GDM1 (cell line): Measurements from ENCODE around the gene KCNJ18.
"Not testable (repeated sequence)": the region's sequence is repeated elsewhere in the genome, so short reads cannot be mapped to it uniquely, and the experiment has no call there.

ENCODE experiments used
- DNase-seq: peaks from one replicate; lab custom pipeline; 2025; lab: John Stamatoyannopoulos, UW

Gene KCNJ18

DNA sequence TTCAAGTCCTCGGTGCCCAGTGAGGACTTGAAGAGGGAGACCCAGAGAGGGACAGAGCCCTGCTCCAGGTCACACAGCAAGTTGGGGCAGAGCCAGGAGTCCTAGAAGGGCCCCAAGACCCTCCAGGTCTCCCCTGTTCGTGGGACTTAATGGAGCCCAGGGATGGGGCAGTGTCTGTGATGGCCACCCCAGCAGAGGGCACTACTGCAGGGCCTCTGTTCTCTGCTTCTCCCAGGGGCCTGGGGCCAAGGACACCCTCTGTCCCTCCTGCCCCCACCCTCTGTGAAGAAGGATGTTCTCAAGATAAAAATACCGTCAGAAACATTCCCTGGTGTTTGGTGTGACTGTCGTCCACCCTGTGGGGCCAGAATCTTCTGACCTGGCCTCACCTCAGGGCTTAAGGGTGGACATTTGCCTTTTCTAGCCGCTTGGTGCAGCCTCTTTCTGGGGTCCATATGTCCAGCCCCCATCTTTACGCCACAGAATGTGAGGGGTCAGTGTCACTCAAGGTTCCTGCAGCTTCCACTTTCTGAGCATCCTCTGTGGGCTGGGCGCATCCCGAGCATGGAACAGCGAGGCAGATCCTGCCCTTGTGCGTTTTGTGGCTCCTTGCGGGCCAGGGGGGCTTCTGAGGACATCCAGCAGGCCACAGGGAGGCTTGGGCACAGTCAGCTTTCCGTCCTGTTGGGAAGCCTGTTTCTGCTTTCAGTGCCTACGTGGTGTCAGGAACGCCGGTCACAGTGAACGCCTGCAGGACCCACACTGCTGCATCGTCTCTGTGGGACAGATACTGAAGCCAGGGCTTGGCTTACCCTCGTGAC lies at the start of gene KCNJ18:
Gene KCNJ18 (plus strand): TSS at position 641 of the 821 bp plus-strand sequence. CDS start 10,264 bp downstream, outside the sequence.
- not testable (repeated sequence) for DNase-seq

DNA sequence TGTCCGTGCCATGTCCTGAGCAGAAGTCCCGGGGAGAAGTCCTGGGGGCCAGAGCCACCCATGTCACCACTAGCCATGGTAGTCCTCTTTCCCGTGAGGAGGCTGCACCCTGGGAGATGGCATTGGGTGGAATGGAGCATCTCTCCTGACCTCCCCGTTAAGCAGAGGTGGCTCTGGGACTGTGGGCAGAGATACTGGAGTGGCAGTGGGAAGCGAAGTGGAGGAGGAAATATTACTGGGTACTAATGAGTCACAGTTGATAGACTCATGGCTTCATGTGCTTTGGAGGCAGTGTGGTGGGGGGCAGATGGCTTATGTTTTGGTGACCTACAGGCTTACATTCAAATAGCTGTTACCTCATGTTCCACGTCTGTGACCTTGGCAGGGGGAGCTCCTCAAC lies 44.2 kb upstream of the KCNJ18 start:
- DNase-seq = not testable (repeated sequence)

DNA sequence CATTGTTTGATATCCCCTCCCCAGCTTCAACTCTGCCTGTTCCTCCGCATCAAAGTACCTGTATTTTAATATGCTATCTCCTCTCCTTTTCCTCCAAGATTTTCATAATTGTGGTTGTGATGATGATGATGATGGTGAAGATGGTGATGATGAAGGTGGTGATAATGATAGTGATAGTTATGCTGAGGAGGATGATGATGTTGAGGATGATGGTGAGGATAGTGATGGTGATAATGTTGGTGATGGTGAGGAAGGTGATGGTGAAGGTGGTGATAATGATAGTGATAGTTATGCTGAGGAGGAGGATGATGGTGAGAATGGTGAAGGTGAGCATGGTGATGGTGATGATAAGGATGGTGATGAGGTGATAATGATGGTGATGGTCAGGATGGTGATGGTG lies 42.3 kb upstream of the KCNJ18 start:
- not testable (repeated sequence) for DNase-seq

DNA sequence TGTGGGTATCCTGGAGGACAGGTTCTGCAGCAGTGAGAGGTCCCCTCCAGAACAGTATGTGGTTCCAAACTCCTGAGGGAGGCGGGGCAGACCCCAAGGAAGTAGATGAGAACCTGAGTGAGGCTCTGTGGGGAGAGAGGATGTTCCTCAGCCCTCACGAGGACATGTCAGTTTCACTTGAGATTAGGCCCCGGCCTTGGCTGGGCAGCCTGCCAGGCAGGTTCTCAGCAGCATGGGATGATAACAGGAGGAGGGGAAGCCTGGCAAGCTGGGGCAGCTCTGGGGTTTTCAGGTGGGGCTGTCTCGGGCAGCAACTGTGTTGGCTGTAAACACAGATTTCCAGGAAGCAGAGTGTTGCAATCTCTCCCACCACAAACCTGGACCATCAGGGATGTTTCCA lies 40.3 kb upstream of the KCNJ18 start:
- not testable (repeated sequence) for DNase-seq

DNA sequence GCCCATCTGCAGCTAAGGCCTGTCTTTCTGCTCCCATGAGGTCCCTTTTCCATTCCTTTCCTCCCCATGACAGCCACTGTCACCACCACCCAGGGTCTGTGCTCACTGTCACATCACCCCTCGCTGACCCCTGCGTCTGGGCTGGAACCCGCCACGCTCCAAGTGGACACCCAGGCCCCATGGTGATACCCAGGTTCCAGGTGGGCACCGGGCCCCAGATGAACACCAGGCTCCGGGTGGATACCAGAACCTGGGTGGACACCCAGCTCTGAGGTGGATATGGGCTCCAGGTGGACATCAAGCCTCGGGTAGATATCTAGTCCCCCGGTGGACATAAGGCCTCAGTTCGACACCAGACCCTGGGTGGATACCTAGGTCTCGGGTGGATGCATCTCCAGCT lies 39.1 kb upstream of the KCNJ18 start:
- DNase-seq = not testable (repeated sequence)

DNA sequence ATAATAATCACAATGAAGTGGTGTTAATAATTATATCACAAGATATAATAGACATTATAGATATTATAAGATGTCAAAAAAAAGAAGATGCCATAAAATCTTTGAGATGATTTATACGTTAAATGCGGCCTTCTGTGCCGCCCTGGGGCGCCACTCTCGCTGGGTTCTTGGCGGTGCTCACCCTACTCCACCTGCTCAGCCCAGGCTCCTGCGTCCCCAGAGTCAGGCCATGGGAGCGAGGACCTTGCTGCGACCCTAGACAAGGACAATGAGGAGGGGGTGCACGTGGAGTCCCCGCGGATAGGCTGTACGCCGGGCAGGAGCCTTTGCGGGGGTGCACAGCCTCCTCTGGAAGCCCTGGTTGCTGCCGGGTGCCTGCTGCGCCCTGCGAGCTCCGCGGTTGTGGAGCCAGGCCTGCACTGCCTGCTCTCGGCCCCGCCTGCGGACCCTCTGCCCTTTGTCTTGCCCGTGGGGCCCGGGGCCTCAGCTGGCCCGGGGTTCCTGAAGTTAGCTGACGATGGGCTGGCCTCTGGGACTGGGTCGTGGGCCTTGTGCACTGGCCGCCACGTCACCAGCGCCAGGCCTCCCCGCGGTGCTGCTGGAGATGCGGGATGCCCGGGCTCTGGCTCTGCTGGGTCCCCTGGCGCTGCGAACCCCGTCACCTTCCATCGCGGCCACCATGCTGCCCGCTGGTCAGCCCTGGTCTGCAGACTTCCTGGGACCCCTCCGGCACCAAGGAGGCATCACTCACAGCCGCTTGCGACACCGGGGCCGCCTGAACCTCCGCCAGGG lies 35.6 kb upstream of the KCNJ18 start:
- DNase-seq = not testable (repeated sequence)

DNA sequence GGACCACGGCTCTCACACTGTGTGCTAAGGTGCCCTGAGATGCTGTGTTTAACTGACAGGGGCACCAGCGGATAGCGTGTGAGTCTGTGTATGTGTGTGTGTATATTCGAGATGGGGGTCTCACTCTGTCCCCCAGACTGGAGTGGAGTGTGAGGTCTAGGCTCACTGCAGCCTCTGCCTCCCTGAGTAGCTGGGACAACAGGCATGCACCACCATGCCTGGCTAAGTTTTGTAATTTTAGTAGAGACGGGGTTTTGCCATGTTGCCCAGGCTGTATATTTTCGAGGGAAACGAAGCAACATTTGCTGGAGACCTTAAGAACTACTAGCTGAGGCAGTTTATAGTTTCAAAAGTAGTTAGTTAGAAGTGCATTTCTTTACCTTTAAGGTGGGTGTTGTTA lies 32.7 kb upstream of the KCNJ18 start:
- DNase-seq = not testable (repeated sequence)

DNA sequence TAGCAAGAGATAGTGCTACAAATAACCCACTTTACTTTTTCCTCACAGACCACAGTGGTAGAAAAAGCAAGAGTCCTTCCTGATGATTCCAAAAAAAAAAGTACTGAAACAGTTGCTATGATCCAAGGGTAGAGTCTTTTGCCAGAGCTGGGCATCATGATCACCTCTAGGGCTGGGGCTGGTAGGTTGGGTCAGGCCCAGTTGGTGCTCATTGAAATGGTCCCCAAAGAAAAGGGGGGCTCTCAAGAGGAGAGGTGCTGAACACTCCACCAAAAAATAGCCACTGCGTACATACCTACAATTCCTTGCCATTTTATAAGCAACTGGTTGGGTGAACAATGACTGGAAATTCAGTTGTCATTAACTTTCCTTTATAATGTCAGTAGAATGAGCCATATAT lies 30.9 kb upstream of the KCNJ18 start:
- DNase-seq = not testable (repeated sequence)

DNA sequence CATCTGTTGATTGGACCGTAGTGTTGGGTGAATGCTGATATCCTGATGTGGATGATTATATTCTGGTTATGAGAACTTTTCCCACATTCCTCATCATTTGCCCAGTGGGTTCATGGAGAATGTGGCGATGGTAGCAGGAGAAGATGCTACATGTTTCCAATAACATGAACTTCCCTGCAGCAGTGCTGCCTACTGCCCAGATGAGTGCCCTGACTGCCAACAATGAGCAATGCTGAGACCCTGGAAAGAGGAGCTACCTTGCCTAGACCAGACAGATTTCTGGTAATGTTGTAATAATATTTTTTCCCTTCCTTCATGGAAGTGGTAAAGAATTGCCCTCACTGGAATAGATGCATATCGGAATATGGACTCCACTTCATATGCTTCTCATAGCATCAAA lies 29.2 kb upstream of the KCNJ18 start:
- not testable (repeated sequence) for DNase-seq

DNA sequence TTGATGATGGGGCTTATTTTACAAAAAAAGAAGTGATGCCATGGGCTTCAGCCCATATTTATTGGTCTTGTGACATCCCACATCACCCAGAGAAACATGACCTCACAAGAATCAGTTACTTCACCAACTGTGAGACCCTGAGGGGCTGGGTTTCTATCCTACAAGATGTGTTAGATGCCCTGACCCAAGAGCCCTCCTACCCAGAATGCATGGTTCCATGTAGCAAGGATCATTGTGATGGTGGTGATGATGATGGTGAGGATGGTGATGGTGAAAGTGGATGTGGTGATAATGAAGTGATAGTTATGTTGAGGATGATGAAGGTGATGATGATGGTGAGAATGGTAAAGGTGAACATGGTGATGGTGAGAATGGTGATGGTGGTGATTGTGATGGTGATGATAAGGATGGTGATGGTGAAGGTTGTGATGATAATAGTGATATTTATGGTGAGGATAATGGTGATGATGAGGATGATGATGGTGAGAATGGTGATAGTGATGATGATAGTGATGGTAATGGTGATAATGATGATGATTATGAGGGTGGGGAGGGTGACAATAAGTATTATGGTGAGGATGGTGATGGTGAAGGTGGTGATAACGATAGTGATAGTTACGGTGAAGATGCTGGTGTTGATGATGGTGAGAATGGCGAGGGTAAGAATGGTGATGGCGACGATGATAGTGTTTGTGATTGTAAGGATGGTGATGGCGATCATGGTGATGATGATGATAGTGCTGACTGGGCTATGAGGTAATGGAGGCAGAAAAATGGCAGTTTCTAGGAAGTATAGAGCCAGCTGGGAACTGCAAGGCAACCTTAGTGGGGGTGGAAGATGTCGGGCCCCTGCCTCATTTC lies 28.5 kb upstream of the KCNJ18 start:
- not testable (repeated sequence) for DNase-seq

DNA sequence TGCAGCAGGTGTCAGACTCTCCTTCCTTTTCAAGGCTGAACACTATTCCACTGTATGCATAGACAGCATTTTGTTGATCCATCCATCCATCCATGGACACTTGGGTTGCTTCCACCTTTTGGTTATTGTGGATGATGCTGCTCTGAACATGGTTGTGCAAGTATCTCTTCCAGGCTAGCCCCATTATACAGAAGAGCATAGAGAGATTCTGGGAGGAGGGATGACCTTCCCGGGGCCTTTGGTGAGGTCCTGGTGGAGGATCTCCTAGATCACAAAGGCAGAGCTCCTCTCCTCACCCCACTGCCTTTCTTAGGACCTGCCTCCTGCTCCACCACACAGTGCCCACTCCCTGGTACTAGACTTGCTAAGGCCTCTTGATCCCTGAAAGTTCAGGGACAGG lies 27.2 kb upstream of the KCNJ18 start:
- DNase-seq = not testable (repeated sequence)

DNA sequence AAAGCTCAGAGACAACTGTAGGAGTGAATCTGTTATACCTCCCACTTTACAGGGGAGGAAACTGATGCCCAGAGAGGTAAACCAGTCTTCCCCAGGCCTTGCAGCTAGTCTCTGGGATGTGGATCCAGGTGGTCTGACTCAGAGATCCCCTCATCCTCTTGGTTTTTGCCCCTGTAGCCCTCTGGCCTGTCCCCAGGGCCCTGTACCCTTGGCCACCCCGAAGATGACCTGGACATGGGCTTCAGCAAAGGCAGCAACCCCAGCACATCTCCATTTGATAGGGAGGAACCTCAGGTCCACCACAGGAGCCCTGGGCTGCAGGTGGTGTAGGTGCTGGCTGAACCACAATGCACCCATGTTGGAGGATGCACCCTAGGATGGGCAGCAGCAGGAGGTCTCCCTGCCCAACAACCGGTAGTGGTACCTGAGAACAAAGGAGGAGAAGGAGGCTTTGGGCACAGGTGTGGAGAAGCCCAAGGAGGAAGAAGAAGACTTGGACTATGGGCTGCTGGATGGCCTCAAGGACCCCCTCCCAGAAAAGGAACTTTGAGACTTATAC lies 26.3 kb upstream of the KCNJ18 start:
- not testable (repeated sequence) for DNase-seq

DNA sequence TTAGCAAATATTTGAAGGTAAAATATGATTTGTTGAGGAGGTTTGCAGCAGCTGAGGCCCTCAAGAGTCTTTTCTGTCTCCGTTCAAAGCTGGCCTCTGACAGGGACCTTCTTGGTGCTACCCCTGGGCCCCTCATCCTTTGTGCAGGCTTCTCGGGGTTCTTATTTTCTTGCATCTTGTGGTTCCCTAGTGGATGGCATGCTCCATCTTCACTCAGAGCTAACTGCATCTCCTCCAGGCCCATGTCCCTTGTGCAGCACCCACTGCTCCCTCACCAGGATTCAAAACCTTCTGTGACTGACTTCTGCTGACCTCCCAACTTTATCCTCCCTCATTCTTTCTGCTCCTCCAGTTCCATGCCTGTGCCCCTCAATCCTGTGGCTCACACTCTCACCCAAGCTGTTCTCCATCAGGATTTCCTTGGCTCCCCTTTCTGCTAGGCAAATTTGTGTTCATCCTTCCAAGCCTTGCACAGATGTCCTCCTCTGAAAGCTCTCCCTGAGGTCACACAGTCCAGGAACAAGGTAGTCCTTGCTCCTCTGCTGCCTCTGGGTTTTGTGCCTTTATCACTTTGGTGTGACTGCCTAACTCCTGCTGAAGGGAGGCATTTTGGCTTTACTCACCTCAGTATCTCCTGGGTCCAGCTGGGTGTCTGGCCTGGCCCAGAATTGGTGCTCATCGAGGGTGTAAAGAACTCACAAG lies 25.5 kb upstream of the KCNJ18 start:
- DNase-seq = not testable (repeated sequence)

DNA sequence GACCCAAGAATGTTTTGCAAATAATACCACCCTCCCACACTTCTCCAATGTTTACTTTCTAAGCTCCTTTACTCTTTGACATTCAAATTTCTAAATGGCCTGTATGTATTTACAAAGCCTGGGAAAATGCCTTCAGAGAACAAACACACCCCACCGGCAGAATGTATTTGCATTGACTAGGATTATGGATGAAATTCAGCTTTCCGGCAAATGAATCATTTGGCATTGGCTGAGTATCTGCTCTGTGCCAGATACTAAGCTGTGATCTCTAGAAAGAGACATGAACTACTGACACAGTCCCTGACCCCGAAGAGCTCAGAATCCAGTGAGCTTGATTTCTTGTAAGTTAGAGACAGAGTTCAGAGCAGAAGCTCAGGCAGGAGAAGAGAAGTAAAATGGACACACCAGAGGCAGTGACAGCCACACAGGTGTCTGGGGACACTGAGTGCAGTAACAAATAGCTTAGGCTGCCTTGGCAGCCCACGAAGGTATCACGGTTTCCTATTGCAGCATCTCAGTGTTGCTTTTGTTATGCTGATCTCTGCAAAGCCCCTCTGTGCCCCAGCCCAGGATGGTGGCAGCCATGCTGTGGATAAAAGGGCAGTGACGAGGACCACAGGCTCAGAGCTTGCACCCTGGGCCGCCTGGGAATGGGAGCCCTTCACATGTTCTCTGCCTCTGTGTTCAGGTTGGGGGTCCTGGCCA lies 24.8 kb upstream of the KCNJ18 start:
- not testable (repeated sequence) for DNase-seq

DNA sequence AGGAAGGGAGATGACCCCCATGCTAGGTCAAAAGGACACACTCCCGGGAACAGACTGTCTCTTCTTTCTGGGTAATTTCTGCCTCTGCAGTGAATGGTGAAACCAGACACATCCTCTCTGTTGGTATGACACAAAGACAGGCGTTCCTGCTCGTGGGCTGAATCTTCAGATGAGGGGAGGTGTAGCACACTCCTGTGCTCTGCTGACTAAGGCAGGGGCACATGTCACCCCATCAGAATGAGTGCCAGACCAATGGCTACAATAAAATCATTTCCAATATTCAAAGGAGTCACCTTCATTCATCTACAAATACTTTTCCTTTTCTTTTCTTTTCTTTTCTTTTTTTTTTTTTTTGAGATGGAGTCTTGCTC lies 24.2 kb upstream of the KCNJ18 start:
- DNase-seq = not testable (repeated sequence)

DNA sequence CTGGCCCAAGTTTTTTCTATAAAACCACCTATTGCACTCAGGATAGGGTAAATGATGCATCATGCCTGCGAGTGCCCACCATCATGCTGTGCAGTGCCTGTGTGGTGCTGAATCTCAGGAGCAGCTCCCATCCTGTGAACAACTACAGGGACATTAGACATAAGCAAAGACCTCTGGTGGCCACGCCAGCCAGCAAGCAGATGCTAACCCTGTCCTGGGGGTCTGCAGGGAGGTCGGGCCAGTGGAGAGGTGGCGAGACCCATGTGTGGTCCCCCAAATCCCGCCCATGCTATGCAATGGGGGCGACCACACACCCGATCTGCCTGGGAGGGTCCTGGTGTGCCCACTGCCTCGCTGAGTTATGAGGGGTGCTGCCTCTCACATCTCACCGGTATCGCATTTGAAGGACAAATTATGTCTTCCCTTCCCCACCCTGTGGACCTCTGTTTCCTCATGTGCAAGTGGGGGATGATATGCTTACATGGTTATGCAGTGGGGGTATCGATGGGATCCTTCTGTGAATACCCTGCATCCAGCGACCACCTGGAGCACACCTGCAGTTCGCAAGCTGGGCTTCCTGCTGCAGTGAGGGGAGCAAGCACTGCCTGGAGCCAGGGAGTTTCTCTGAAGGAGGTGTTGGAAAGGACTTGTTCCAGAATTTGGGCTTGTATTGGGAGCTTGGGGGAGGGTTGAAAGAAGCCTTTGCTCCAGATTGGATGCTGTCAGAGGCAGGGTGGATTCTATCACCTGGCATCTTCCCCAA lies 23.4 kb upstream of the KCNJ18 start:
- not testable (repeated sequence) for DNase-seq

DNA sequence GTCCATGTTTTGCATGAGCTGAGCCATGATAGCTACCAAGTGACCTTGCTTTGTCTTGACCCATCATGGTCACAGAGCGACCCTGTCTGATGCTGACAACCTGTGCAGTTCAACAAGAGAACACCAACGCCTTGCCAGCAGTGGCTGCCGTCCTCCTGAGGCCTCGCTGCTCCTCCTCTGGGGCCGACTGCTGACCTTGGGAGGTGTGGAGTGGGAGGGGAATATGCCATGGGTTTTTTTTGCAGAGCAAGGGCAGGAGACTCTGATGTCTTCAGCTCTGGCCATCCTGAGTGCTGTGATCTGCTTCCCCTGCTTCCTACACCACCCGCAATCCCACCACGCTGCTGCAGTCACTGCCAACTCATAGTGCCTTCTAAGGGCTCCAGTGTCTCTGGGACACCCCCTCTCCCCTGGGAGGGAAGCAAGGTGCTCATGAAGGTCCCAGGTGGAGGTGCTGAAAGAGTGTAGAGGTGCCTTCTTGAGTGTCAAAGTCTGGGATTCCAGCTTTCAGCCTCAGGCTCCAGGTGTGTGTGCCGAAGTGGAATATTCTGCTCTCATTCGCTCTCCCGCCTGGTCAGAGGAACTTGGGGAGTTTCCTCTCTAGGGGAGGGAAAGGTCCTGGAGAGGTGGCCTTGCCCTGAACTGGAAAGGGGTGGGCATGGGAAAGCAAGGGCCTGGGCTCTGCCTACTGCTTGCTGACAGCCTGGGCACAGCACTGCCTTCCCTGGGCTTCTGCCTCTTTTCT lies 22.5 kb upstream of the KCNJ18 start:
- DNase-seq = not testable (repeated sequence)

DNA sequence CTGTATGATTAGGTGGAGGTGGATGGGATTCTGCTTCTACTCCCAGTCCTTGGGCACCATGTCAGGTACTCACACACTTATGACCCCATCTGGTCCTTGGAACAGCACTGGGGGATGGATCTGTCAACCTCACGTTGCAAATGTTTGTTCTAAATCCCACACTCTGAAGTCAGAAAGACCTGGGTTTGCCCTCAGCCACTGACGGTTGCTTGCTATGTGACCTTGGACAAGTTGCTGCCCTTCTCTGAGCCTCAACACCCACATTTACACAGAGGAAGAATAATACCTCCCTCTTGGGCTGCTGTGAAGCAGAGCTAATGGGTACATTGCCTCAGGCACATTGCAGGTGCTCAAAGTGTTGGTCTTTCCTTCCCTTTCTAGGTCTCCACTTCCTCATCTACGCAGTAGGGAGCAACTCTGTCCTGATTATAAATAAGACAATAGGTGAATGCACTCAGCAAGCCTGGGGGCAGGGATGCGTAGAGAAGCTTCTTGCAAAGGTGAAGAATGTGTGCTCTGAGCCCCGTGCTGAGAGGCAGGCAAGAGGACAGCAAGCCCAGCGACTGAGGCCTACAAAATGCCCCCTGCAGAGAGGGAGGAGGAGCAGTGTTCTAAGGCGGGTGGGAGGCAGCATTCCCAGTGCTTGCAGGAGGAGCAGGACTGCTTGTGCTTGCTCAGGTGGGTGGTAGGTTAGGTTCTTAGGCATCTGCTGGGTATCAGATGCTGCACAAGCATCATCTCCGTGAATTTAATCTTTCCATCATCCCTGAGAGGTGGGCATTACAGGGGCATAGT lies 21.8 kb upstream of the KCNJ18 start:
- not testable (repeated sequence) for DNase-seq
